GM18498 (cell line): ENCODE measurements around the gene MTERF1.

Experiments
- ATAC-seq: cut with Tn5 transposase; IDR thresholded peaks from one replicate; pipeline ENCODE4 v1.9.1; 2021; ENCODE audit warnings: mild to moderate bottlenecking, moderate library complexity; ENCODE audit not compliant: unreplicated experiment

MTERF1 gene

GRCh38 chr7:91835826-91836368, 44.6 kb downstream of the MTERF1 start:
- no peak for ATAC-seq

DNA sequence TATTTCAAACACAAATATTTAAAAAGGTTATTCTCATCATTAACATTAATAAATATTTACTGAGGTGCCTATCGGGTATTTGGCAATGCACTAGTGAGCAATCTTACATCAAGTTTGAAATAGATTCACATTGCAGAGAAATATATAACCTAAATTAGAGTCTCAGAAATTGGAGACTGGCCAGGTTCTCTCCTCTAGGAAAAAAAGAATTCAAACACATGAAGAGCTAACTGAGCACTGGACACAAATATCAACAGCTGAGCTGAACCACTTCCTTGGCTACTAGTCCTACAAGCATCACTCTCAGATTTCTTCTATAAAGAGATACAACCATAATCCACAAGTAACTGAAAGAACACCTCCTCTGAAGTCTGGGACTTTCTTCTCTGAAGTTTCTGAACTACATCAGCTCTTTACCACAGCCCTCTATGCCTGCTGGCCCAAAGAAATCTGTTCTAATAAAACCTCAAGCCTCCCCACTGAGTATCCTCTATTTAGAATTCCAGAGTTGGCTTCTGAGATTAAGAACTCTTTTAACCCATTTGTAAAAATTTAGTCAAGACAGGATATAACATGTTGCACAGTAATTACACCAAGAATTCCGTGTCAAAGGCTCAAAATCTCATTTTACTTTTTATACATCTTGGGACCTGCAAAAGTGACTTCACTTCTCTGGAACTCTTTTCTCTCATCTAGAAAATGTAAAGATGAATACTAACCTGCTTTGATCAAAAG, 45.2 kb downstream of the MTERF1 start:
- ATAC-seq: no peak

GRCh38 chr7:91832493-91833045, 47.9 kb downstream of the MTERF1 start:
- ATAC-seq: no peak

- ATAC-seq: no peak
Measured at GRCh38 chr7:91827169-91827568, 53.3 kb downstream of the MTERF1 start.

GRCh38 chr7:91826377-91826776, 54.1 kb downstream of the MTERF1 start:
- ATAC-seq: no peak

- ATAC-seq: no peak
Measured at GRCh38 chr7:91824201-91824600, 56.3 kb downstream of the MTERF1 start.
